ENCODE data around the gene ATP6V1G3.

- TF ChIP-seq CTCF (IDR thresholded peaks at IDR 0.05; ENCODE audit: insufficient read depth, low read length, poor library complexity, severe bottlenecking) (no peak), EZH2phosphoT487 (conservative IDR thresholded peaks at IDR 0.05; ENCODE audit: low read length) (no peak)
Observed at GRCh38 chr1:198517623-198518199, 22.8 kb downstream of the ATP6V1G3 start.

Data from SU-DHL-6 (cell line).